Endometrial microvascular endothelial cells (primary cell): Measurements from ENCODE around the gene KIAA2012. TPM values are rescaled to one million over a fixed set of nuclear protein-coding genes. Genes with fewer than 3 reads are reported as not detected.

Source experiments
- in situ Hi-C: cut with HindIII; loops from 2 replicates; pipeline ENCODE4 v1.10.0; 2017; ENCODE audit warnings: low sequenced_read_pairs, low pct_unique_long_range_greater_than_20kb; ENCODE audit errors: inconsistent ontology term
- total RNA-seq: library from RNA; depleted of rRNA; stranded (reverse); fragments of >200 nt; gene quantifications from one replicate; pipeline ENCODE4 v1.2.3, GENCODE V29; 2015; ENCODE audit errors: inconsistent ontology term

Gene KIAA2012
- total RNA-seq, 1 donor from 2014 or later, result not detected

DNA sequence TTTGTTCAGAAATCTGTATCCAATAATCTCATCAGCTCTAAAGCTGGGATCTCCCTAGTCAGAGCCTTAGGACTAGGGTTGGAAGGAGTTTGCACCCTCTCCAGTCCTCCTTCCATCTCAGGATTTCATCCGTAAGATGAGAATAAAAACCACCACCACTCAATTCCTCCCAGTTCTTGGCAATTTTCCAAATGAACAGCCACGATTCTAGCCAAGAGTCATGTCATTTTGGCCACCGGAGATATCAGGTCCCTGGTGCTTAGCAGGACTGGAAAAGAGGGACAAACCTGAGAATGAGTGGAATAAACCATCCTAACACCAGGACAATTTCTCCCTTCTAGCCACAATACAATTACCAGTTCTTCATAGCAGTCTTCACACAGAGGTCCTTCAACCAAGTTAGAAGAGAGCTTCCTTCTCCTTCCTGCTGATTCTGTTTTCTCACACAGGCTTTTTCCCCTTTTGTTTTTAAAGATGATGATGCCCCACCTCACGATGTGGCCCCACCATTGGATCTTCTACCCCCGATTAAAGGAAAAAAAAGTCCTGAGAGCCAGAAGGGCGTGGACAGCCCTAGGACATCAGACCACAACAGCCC, 36.2 kb downstream of the KIAA2012 start:
- in situ Hi-C loops, result no loop called here

DNA sequence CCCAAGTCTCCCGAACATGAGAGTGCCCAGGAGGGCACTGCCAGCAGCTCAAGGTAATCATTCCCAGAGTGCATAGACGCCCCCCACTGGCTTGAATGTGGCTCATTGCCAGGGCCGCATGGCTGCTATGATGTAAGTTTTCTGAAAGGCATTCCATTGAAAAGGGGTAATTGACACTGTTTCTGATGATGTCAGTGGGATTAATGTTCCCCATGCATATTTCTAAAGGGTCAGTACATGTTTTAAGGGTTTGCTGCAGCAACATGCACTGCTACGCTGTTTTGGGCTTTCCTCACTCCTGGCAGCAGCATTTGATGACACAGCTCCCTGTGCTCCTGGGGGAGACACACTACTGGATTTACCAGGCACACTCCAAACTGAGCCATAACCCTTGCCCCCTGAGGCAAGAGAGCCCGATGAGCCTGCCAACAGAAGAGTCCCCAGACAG, 36.7 kb downstream of the KIAA2012 start:
- in situ Hi-C loops, result no loop called here

DNA sequence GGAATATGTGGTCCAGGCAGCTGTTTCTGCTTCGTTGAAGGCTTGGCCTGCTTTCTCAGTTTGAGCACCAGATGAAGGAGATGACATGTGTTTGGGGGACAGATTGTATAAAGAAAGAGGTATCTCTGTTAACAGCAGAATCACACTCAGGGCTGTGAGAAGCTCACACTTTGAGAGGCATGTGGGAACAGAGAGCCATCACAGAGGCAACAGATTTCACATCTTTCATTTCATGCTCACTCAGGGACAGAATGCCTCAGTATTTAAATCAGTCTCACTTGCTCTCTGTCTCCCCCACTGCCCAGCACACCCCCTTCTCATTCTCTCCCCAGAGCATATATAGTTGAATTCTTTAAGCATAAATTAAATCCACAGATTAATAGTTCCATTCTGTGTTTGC, 37.4 kb downstream of the KIAA2012 start:
- in situ Hi-C loops, result no loop called here

DNA sequence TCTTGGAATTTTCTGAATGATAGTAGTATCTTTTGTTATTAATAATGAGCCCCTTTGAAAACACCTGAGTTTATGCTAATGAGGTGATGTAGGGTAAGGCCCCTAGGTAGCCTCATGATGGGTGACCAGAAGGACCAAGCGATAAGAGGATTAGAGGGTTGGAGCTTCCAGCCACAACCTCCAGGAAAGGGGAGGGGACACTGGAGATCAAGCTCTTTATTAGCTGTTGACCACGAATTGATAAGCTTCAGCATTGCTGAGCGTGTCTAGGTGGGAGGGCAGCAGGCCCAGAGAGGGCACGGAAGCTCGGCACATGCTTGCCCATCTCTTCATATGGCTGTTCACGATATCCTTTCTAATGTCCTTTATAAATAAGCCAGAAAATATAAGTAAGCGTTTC, 39.0 kb downstream of the KIAA2012 start:
- in situ Hi-C loops, result no loop called here

DNA sequence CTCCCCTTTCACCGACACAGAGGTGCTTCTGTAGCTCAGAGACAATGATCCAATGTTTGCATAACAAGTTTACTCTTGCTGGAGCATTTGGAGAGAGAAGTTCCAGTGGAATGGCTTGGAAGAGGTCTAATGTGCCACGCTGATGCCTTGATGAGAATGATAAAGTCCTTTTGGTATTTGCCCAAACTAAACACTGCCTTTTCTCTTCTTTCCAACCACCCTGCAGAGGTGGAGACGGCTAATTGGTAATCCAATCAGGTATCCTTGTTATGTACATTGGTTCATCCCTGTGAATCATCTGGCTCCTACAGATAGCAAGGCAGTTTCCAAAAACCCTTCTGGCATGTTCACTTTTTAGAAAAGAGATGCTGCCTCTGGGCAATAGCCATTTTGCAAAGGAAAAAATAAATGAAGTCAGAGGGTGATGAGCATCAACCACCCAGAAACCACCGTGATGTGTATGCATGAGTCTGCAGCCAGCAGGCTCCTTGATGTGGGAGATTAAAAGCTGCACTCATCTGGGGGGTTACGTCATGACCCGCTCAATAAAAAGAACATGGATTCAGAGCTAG, 40.6 kb downstream of the KIAA2012 start:
- in situ Hi-C loops, result no loop called here

DNA sequence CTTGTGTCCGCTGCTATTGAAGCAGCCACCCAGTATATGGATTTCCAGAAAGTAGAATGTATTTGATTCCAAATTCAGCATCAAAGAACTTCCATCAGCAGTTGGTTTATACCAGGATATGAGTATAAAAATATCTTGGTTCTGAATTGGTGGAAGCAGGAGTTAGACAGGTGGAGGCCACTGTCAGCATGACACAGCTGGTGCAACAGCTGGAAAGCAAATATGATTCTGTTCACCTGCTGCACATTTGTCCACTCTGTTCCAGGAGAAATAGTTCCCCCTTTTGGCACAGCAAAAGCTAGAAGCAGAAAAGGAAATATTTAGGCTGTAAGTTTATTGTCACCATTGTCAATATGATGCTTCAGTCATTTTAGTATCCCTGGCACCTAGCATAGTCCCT, 41.2 kb downstream of the KIAA2012 start:
- in situ Hi-C loops, result no loop called here

DNA sequence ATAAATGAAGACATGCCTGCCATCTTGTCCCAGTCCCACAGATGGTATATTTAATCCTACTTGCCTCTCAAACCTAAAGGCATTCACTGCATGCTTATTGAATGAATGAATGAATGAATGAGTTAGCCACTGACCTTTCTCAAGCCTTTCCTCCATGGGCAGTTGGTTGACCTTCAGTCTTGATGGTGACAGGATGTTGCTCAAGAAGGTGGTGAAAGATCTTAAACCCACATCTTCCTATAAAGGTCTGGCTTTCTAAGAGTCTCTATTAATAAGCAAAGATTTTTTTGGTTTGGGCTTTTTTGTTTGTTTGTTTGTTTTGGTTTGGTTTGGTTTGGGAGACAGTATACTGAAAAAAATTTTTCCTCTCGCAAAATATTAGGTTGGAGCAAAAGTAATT, 41.7 kb downstream of the KIAA2012 start:
- in situ Hi-C loops, result no loop called here

DNA sequence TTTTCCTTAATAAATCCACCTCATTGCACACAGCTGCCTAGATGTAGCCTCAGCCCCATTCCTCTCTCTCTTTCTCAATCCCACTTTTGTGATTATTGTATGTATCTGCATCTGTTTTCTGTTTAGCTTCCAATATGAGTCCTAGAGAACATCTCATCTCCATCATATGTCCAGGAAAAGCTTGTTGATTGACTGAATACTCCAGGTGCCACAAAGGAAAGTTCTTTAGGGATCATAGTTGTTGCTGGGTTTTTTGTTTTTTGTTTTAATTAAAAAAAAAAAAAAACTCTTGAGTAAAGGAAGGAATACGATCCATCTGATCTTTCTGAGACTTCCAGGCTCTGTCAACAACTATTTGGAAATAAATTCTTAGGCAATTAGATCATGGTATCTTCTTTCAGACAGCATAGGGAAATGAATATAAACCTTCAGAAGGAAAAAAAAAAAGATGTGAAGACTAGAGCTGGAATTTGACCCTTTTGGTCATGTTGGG, 42.5 kb downstream of the KIAA2012 start:
- in situ Hi-C loops, result no loop called here

DNA sequence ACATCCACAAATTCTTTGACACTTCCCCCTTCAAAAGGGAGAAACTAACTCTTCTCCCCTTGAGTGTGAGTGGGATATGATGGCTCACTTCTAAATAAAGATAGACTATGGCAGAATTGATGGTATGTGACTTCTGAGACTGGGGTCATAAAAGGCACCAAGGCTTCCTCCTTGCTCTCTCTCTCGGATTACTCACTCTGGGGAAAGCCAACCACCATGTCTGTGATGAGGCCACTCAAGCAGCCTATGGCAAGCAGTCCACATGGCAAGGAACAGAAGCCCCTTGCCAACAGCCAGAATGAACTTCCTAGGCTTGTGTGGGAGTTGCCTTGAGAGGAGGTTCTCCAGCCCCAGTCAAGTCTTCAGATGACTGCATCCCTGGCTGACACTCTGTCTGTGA, 43.6 kb downstream of the KIAA2012 start:
- in situ Hi-C loops, result no loop called here

DNA sequence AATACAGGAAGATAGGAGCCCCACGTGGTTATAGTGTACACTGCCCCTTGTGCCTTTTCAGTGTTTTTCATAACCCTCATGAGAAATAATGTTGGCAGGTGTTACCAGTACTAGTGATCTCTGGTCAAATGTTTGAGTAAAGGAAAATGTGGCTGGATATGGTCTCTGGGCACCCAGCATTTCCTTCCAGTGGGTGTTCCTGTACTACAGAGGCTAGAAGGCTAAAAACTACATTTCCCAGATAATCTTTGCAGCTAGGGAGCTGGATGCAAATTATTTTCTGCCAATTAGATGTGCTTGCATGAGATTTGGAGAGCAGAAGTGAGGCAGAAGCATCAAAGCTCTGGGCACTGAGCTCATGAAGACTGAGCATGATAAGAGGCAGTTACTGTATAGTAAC, 45.1 kb downstream of the KIAA2012 start:
- in situ Hi-C loops, result no loop called here

DNA sequence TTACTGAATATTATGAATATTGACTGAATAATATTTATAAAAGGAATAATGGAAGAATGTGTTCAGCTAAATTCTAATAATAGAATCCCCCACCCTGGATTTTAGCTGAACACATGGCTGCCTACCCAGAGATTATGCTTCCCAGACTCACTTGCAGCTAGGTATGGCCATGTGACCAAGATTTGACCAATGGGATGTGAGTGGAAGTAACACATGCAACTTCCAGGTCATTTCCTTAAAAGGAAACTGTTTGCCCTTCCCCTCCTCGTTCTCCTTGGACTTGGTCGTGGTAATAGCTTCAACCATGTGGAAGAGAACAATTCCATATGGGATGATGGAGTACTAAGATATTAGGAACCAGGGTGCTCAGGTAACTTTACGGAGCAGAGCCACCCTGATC, 47.8 kb downstream of the KIAA2012 start:
- in situ Hi-C loops, result no loop called here

DNA sequence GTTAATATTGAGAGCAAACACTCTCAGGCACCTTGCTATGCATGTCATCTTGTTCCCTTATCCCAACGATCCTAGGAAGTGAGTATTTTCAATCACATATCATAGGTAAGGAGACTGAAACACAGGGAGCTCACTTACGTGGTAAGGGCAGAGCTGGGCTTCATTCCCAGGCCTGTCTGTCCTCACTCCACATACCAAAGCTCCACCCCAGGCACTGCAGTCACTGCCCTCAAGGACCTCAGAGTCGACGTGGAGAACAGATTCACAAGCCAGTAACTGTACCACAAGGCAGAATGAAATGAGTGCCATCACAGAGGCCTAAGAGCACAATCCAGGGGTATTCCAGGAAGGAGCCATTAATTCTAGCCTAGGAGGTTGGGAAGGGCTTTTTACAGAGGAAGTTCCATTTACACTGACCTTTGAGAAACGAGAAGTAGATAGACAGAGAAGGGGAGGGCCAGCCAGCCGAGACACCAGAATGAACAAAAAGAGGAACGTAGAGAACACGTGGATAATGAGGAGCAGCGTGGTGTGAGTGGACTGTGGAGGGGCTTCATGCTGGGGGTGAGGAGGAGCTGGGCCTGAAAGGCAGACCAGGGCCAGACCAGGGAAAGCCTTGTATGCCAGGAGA, 48.6 kb downstream of the KIAA2012 start:
- in situ Hi-C loops, result no loop called here

DNA sequence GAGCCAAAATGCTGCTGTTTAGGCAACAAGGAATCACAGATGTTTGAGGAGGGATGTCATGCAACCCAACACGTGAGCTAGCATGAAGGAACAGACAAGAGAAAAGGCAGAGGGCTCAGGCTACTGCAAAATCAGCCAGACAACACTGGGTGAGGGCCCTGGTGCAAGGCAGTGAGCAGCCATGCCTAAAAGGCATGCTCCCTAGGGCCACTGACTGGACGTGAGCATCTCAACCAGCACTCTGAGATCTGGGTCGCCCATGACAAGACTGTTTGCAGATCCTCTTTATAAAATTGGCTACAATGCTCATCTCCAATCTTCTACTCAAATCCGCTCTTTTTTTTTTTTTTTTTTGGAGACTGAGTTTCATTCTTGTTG, 49.1 kb downstream of the KIAA2012 start:
- in situ Hi-C loops, result no loop called here

DNA sequence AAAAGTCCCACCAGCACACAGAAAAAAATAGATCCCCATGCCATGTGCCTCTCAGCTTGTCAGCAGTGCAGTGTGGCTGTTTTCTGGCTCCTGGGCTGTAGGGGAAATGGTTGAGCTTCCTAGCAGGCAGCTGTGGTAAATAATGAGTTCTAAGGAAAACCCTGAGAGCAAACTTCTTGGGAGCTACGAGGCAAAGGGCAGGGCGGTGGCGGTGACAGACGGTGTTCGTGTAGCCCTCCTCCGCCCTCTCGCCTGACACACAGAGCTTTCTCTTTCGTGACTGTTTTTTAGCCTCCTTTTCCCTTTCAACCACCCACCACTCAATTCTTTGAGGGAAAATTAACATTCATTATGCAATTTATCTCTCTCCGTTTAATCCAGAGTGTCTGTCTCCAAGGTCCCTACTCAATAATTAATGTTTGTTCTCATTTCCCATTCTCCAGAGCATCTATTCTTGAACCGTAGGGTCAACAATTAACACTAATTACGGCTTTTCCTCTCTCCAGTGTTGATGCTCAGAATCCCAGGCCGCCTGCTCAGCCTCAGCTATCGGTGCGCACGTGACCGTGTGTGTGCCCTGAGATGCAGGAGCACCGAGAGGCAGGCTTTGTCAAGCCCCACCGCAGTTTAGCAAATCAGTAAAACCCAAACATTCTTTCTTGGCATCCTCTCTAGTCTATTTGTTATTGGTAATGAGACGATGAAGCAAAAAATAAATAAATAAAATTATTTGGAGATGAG, 50.1 kb downstream of the KIAA2012 start:
- in situ Hi-C loops, result no loop called here

DNA sequence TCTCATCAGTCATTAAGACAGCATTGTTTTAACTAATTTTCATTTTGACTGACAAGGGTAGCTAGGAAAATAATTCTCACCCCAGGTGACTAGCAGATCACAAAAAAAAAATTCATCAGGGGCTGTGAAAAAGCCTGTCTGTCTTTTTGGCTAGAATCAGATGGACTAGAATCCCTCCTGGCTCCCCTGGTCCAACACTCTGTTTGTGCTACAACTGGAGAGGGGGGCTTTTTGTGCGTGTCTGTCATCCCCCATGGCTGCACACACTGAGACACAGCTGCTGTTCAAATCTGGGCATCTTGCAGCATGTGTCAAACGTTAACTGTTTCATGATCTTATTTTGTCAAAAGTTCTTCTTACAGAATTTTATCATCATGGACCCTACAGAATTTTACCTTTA, 51.2 kb downstream of the KIAA2012 start:
- in situ Hi-C loops, result no loop called here

DNA sequence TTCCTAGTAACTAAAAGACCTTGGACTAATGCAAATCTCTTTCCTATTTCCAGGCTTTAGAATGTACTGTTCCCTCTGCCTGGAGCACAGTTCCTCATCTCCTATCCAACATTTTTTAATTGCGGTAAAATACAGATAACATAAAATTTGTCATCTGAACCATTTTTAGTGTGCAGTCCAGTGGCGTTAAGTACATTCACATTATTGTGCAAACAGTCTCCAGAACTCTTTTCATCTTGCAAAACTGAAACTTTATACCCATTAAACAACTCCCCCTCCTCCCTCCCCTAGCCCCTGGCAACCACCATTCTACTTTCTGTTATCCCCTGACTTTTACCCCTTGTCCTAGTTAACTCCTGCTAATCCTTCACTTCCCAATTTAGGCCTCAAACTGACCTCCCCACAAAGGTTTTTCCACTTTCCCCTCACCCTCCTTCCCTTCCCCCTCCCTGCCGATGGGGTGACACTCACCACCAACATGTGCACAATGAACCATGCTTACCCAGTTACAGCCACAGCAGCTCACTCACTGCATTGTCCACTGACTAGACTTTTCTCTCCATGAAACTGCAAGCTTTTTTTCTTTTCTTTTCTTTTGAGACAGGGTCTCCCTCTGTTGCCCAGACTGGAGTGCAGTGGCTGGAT, 54.8 kb downstream of the KIAA2012 start:
- in situ Hi-C loops, result no loop called here

DNA sequence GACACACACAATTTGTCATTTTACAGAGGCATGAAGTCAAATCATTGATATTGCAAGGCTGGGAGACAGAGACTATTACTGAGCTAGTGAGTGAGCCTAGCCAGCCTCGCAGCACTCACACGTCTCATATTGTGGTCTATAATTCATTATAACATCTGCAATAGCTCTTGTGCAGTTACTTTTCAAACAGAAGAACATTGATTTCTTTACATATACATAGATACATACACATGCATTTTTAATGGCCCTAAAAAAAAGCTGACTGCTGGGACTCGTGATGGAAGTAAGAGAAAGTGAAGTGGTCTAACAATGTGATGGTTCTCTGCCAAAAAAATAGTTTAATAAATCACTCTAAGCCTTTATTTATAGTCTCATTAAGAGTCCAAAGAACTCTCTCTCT, 56.8 kb downstream of the KIAA2012 start:
- in situ Hi-C loops, result no loop called here

DNA sequence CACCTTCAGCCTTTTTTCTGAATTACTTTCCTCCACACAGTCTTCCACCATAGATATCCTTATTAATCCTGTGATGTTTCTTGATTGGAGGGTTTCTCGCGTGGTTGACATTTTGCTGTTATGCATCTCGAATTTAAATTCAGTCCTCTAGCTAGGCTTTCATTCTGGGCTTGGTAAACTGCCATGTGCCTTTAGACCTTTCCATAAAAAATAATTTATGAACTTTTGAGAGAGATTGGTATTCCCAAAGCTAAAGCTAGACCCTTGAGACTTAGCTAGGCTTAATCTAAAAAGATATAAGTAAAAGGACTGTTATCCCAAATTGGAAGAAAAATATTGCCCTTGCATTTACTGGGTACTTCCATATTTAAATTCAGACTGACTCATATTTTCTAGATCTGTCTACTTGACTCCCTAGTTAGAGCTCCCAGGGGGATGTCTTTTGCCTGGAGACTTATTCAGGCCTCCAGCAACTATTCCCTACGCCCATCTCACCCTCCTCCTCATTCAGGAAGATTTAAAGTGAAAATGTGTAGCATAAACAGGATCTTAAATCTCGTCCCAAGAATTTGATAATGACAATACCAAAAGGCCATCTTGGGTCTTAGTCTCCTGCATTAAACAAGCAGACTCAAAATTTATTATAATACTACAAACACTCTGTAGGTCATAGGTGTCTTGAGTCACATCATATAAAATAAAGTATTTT, 60.3 kb downstream of the KIAA2012 start:
- in situ Hi-C loops, result no loop called here

DNA sequence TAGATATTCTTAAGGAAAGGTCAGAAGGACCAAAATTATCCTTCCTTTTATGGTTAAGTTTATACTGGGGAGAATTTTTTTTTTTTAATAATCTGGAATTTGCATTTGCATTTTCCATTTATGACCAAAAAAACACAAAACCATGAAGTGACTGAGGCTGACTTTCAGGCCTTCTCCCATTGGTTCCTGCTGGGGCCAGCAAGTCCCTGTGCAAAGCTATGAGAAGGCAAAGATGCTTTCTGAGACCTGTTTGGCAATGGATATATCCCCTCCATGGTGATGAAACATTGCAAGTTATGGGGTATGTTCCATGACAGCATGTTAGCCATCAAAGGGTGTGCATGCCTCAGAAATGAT, 60.8 kb downstream of the KIAA2012 start:
- in situ Hi-C loops, result no loop called here
